HCT116 (cell line): ENCODE measurements around the gene PCK2. TPM values are rescaled to one million over a fixed set of nuclear protein-coding genes. Genes with fewer than 3 reads are reported as not detected.

Source experiments
- ATAC-seq: fragments of 200-7000 bp; cut with Tn5 transposase; 2 replicates; pipeline ENCODE4 v1.9.1; 2020; ENCODE audit warnings: mild to moderate bottlenecking, moderate library complexity
- BruUV-seq: library from RNA; stranded (reverse); fragments of 400-500 nt; replicated peaks from 2 replicates; lab custom pipeline; 2021; lab: Mats Ljungman, UMichigan
- CTCF ChIA-PET: fragments of 300-600 bp; sonication (Branson Sonifier 250); formaldehyde crosslinking; loops from one replicate; lab custom pipeline; 2021; ENCODE audit warnings: antibody characterized with exemption; lab: Charles Lee
- POLR2A ChIA-PET: fragments of 300-600, 350-600 bp; sonication (Branson Sonifier 250); formaldehyde crosslinking; loops from one replicate; lab custom pipeline; 2021; ENCODE audit warnings: antibody characterized with exemption; lab: Charles Lee
- RAD21 ChIA-PET, 2 experiments: fragments of 300-600 bp; sonication (Branson Sonifier 250); formaldehyde crosslinking; loops; one replicate each; lab custom pipeline; 2023; ENCODE audit warnings: low total read pairs in 2 of 2; ENCODE audit not compliant: uncharacterized antibody in 2 of 2, unreplicated experiment in 2 of 2, low non-redundant PET in 1 of 2; lab: Charles Lee
- DNase-seq: peaks from one replicate; pipeline ENCODE4 v3.0.0-alpha.2; 2010; ENCODE audit warnings: low read depth, low spot score
- H2AFZ ChIP-seq: fragments of 200-600 bp; shearing (Covaris generic), sonication (generic); 2 replicates; pipeline ENCODE4 v1.6.1; 2017; ENCODE audit warnings: low read depth, mixed run types, mixed read lengths, antibody characterized with exemption, low read length; ENCODE audit not compliant: poor library complexity, severe bottlenecking
- H3K27ac ChIP-seq: 2 replicates; pipeline ENCODE4 v1.5.1; 2012; ENCODE audit warnings: low read depth, low read length
- H3K27me3 ChIP-seq: fragments of 200-600 bp; sonication (generic); 2 replicates; pipeline ENCODE4 v1.6.1; 2016; ENCODE audit warnings: mixed run types, low read length, mixed read lengths; ENCODE audit not compliant: insufficient read depth
- H3K36me3 ChIP-seq, 2 experiments: fragments of 200-500 bp in 1 of 2; fragments of 200-600 bp in 1 of 2; sonication (Bioruptor generic) in 1 of 2; sonication (generic) in 1 of 2; 2 replicates each; pipeline versions ENCODE4 v1.5.1 to v1.6.1; 2014 to 2016; ENCODE audit warnings: low read length in 2 of 2, inconsistent platforms in 1 of 2, mixed read lengths in 1 of 2, mixed run types in 1 of 2; ENCODE audit not compliant: insufficient read depth in 2 of 2, control insufficient read depth in 1 of 2
- H3K4me1 ChIP-seq, 2 experiments: fragments of 200-600 bp in 1 of 2; sonication (generic) in 1 of 2; 2 replicates each; pipeline versions ENCODE4 v1.5.1 to v1.6.1; 2012 to 2017; ENCODE audit warnings: low read length in 2 of 2, inconsistent platforms in 1 of 2, mild to moderate bottlenecking in 1 of 2, mixed read lengths in 1 of 2, mixed run types in 1 of 2, moderate library complexity in 1 of 2; ENCODE audit not compliant: insufficient read depth in 2 of 2, control insufficient read depth in 1 of 2
- H3K4me2 ChIP-seq: fragments of 200-600 bp; sonication (generic); 2 replicates; pipeline ENCODE4 v1.6.1; 2017; ENCODE audit warnings: mixed run types, low read length, mixed read lengths
- H3K4me3 ChIP-seq, 2 experiments: fragments of 200-600 bp in 1 of 2; sonication (generic) in 1 of 2; replicated peaks in 1 of 2; 2 replicates each; pipeline ENCODE4 v1.5.1; 2011 to 2016; ENCODE audit warnings: low read length in 2 of 2, control low read depth in 1 of 2, low read depth in 1 of 2, mild to moderate bottlenecking in 1 of 2, mixed read lengths in 1 of 2, mixed run types in 1 of 2
- H3K79me2 ChIP-seq: fragments of 200-600 bp; sonication (generic); 2 replicates; pipeline ENCODE4 v1.6.1; 2017; ENCODE audit warnings: mild to moderate bottlenecking, mixed run types, low read length, moderate library complexity, mixed read lengths; ENCODE audit not compliant: insufficient read depth
- H3K9ac ChIP-seq: fragments of 200-600 bp; sonication (generic); 2 replicates; pipeline ENCODE4 v1.6.1; 2016; ENCODE audit warnings: low read length, mixed read lengths
- H3K9me2 ChIP-seq: fragments of 200-600 bp; sonication (generic), shearing (Covaris generic); 2 replicates; pipeline ENCODE4 v1.6.1; 2017; ENCODE audit warnings: mixed run types, mild to moderate bottlenecking, moderate library complexity; ENCODE audit not compliant: insufficient read depth
- H3K9me3 ChIP-seq, 2 experiments: fragments of 200-500 bp in 1 of 2; fragments of 200-600 bp in 1 of 2; sonication (Bioruptor generic) in 1 of 2; sonication (generic) in 1 of 2; 2 replicates each; pipeline ENCODE4 v1.6.1; 2014 to 2017; ENCODE audit warnings: low read length in 2 of 2, mixed read lengths in 2 of 2, inconsistent platforms in 1 of 2, low read depth in 1 of 2, mild to moderate bottlenecking in 1 of 2, mixed run types in 1 of 2, moderate library complexity in 1 of 2; ENCODE audit not compliant: control insufficient read depth in 1 of 2, insufficient read depth in 1 of 2
- H4K20me1 ChIP-seq: fragments of 200-600 bp; sonication (generic), shearing (Covaris generic); 2 replicates; pipeline ENCODE4 v1.6.1; 2017; ENCODE audit warnings: mixed run types, mild to moderate bottlenecking, moderate library complexity; ENCODE audit not compliant: insufficient read depth
- ATF3 ChIP-seq: IDR thresholded peaks from 2 replicates; pipeline ENCODE4 v1.6.1; 2012
- CTCF ChIP-seq, 3 experiments: fragments of 200-600 bp in 1 of 3; sonication (generic) in 1 of 3; IDR thresholded peaks in 2 of 3; conservative IDR thresholded peaks in 1 of 3; 2 replicates each; pipeline ENCODE4 v1.5.1; 2012 to 2017; ENCODE audit warnings: low read depth in 2 of 3, low read length in 2 of 3, antibody characterized with exemption in 1 of 3, borderline replicate concordance in 1 of 3, control low read depth in 1 of 3, mild to moderate bottlenecking in 1 of 3, mixed read lengths in 1 of 3, mixed run types in 1 of 3, moderate library complexity in 1 of 3; ENCODE audit not compliant: insufficient read depth in 1 of 3
- EGR1 ChIP-seq: IDR thresholded peaks from 2 replicates; pipeline ENCODE4 v1.6.1; 2012; ENCODE audit warnings: low read depth
- EZH2 ChIP-seq: fragments of 200-600 bp; sonication (generic); IDR thresholded peaks from 2 replicates; pipeline ENCODE4 v1.6.1; 2017; ENCODE audit warnings: antibody characterized with exemption, mixed run types
- EZH2phosphoT487 ChIP-seq: fragments of 200-600 bp; IDR thresholded peaks from 2 replicates; pipeline ENCODE4 v1.6.1; 2018; ENCODE audit warnings: antibody characterized with exemption, borderline replicate concordance
- FOSL1 ChIP-seq: IDR thresholded peaks from 2 replicates; pipeline ENCODE4 v1.6.1; 2012; ENCODE audit warnings: low read depth
- POLR2A ChIP-seq: IDR thresholded peaks from 2 replicates; pipeline ENCODE4 v1.7.0; 2011; ENCODE audit warnings: borderline replicate concordance; ENCODE audit not compliant: insufficient read depth, insufficient read length; ENCODE audit errors: extremely low read depth
- POLR2AphosphoS5 ChIP-seq: IDR thresholded peaks from 2 replicates; pipeline ENCODE4 v1.6.1; 2011; ENCODE audit warnings: mild to moderate bottlenecking, low read depth, low read length, moderate library complexity
- RAD21 ChIP-seq: IDR thresholded peaks from 2 replicates; pipeline ENCODE4 v1.6.1; 2012; ENCODE audit warnings: low read depth, mild to moderate bottlenecking
- SIN3A ChIP-seq: IDR thresholded peaks from 2 replicates; pipeline ENCODE4 v1.6.1; 2012; ENCODE audit warnings: low read depth
- SP1 ChIP-seq: IDR thresholded peaks from 2 replicates; pipeline ENCODE4 v1.6.1; 2012; ENCODE audit warnings: low read depth
- TCF7L2 ChIP-seq: IDR thresholded peaks from 2 replicates; pipeline ENCODE4 v1.7.0; 2011; ENCODE audit warnings: borderline replicate concordance, inconsistent platforms; ENCODE audit not compliant: insufficient read depth, insufficient read length; ENCODE audit errors: extremely low read depth
- YY1 ChIP-seq: IDR thresholded peaks from 2 replicates; pipeline ENCODE4 v1.6.1; 2011; ENCODE audit warnings: low read length, low read depth, moderate library complexity, mild to moderate bottlenecking; ENCODE audit not compliant: insufficient replicate concordance; ENCODE audit errors: extremely low read depth
- ZBTB33 ChIP-seq: IDR thresholded peaks from 2 replicates; pipeline ENCODE4 v1.6.1; 2011; ENCODE audit warnings: mild to moderate bottlenecking, low read length, moderate library complexity; ENCODE audit not compliant: insufficient replicate concordance; ENCODE audit errors: extremely low read depth
- intact Hi-C: fragments of 100-400 bp; cut with micrococcal nuclease; formaldehyde crosslinking; loops from 2 replicates; pipeline ENCODE4 v1.10.0; 2022
- total RNA-seq: library from RNA; stranded (reverse); gene quantifications from one replicate; pipeline ENCODE4 v1.2.1, GENCODE V29; 2021; ENCODE audit not compliant: unreplicated experiment

PCK2 gene
- total RNA-seq, 1 experiment from 2014 or later = 94.1 TPM

DNA sequence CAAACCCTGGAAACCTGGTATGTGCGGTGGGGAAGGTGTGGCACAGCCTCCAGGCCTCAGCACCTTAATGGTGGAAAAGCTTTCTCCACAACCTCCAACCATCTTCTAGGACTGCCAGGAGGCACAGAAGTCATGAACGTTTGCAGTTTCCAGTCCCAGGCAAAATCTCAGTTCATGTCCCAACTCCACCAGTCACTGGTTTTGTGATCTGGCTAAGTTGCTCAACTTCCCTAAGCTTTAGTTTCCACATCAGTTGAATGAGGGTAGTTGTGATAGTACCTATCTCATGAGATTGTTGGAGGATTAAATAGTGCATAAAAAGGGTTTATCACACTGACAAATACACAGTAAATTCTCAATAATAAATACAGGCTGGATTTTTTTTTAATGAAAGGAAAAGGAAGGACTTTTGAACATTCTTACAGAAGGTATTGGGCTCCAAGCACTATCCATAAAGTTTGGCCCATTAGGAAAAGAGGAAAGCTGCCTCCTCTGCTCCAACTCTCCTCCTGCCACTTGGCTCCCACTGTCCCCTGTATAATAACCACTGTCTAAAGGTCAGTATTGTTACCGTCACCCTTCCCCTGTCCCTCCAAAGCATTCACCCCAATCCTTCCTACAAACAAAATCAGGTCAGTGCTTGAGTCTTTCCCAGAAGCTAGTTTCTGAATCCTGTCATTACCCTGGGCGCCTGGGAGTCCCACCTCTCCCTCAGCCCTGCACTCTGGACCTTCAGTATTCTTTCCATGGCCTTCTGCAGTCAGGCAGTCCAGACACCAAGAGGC, 6.3 kb downstream of the PCK2 start:
- no peak for TF ChIP-seq EZH2phosphoT487
- no peak for TF ChIP-seq TCF7L2
- no peak for TF ChIP-seq FOSL1
- no peak for TF ChIP-seq EZH2
- no peak for TF ChIP-seq RAD21
- ATAC-seq (no peak), DNase-seq (no peak)
- ChIA-PET RAD21 (no interaction called here), POLR2A (interaction anchor here (0.6 to 1.3 kb wide), 2 partner anchors 8 to 27 kb away, joined by 3 read pairs; no protein-coding TSS in a partner anchor), CTCF (no interaction called here)
- no peak overlapping the region for H2AFZ ChIP-seq
- intact Hi-C loops = no loop called here
- H3K4me3 ChIP-seq = no peak overlapping the region
- no peaks in the 10 kb centered on the region for H3K36me3 ChIP-seq
- no peak overlapping the region for H3K9ac ChIP-seq
- H3K79me2 ChIP-seq = no peaks in the 10 kb centered on the region
- peaks cover 0 to 5% of the 10 kb centered on the region in 2 experiments; a peak in 1 of 4 replicates for H3K9me3 ChIP-seq
- no peaks in the 10 kb centered on the region for H3K27me3 ChIP-seq
- no TSS peak for BruUV-seq
- H3K4me1 ChIP-seq = peaks cover 4 to 5% of the 10 kb centered on the region in 2 experiments; a peak in 3 of 4 replicates
- H3K9me2 ChIP-seq = no peaks in the 10 kb centered on the region
- H3K4me2 ChIP-seq = no peak overlapping the region
- no peak overlapping the region for H3K27ac ChIP-seq
- no peaks in the 10 kb centered on the region for H4K20me1 ChIP-seq

- no peak overlapping the region for H3K4me3 ChIP-seq
- H3K4me1 ChIP-seq = no peaks in the 10 kb centered on the region
- no peak overlapping the region for H3K4me2 ChIP-seq
- BruUV-seq = no TSS peak
- ATAC-seq = no peak
- no peak overlapping the region for H2AFZ ChIP-seq
- ChIA-PET POLR2A (interaction anchor here (0.6 to 1.3 kb wide), 2 partner anchors 9 to 26 kb away, joined by 3 read pairs; no protein-coding TSS in a partner anchor), CTCF (no interaction called here), RAD21 (no interaction called here)
- no peaks in the 10 kb centered on the region for H4K20me1 ChIP-seq
- no peaks in the 10 kb centered on the region for H3K79me2 ChIP-seq
- no peaks in the 10 kb centered on the region for H3K9me2 ChIP-seq
- DNase-seq = no peak
- no peak overlapping the region for H3K27ac ChIP-seq
- H3K9me3 ChIP-seq = peaks cover 0 to 5% of the 10 kb centered on the region in 2 experiments; a peak in 1 of 4 replicates
- intact Hi-C loops = no loop called here
- H3K27me3 ChIP-seq = no peaks in the 10 kb centered on the region
- H3K9ac ChIP-seq = no peak overlapping the region
- H3K36me3 ChIP-seq = no peaks in the 10 kb centered on the region
- TF ChIP-seq POLR2AphosphoS5 (no peak), TCF7L2 (no peak), SP1 (no peak), ZBTB33 (no peak), EZH2 (no peak), ATF3 (no peak), RAD21 (no peak), EGR1 (no peak), YY1 (no peak), FOSL1 (no peak), CTCF (IDR thresholded peaks at IDR 0.05 in 2 of 3, conservative IDR thresholded peaks at IDR 0.05 in 1 of 3; ENCODE audit: borderline replicate concordance in 1 of 3, insufficient read depth in 1 of 3, low read depth in 2 of 3, low read length in 2 of 3) (no peak), SIN3A (no peak), POLR2A (no peak)
These were observed 6.9 kb downstream of the PCK2 start for GRCh38 chr14:24100982-24101494.
